ENCODE results near the gene LMOD3.

Gene LMOD3

GRCh38 chr3:69085833-69086722, 36.3 kb downstream of the LMOD3 start:
- Histone ChIP-seq H3K4me3 (ENCODE audit: low read length in 2 of 2) (peak overlapping the region; percentile 77 to 86), H3K9ac (ENCODE audit: low read depth in 1 of 2, low read length in 2 of 2) (peak overlapping the region; percentile 87 to 91), H3K36me3 (ENCODE audit: control insufficient read depth in 2 of 2, insufficient read depth in 2 of 2, low read length in 2 of 2) (peaks cover 0 to 4% of the 10 kb centered on the region in 2 donors), H3K27ac (ENCODE audit: low read depth in 2 of 2, low read length in 2 of 2) (peak overlapping the region; percentile 92 to 95), H3K4me1 (ENCODE audit: control insufficient read depth in 2 of 2, insufficient read depth in 2 of 2, low read length in 2 of 2) (peaks cover 37 to 48% of the 10 kb centered on the region in 2 donors), H3K27me3 (ENCODE audit: control insufficient read depth in 2 of 2, insufficient read depth in 2 of 2, low read length in 2 of 2) (no peaks in the 10 kb centered on the region), H3K9me3 (ENCODE audit: control insufficient read depth in 2 of 2, low read length in 2 of 2) (no peaks in the 10 kb centered on the region)

- Histone ChIP-seq H3K36me3 (ENCODE audit: control insufficient read depth in 2 of 2, insufficient read depth in 2 of 2, low read length in 2 of 2) (peaks cover 0 to 4% of the 10 kb centered on the region in 2 donors), H3K4me3 (ENCODE audit: low read length in 2 of 2) (peak overlapping the region; percentile 77 to 86), H3K9me3 (ENCODE audit: control insufficient read depth in 2 of 2, low read length in 2 of 2) (no peaks in the 10 kb centered on the region), H3K27me3 (ENCODE audit: control insufficient read depth in 2 of 2, insufficient read depth in 2 of 2, low read length in 2 of 2) (no peaks in the 10 kb centered on the region), H3K9ac (ENCODE audit: low read depth in 1 of 2, low read length in 2 of 2) (peak overlapping the region; percentile 87 to 91), H3K27ac (ENCODE audit: low read depth in 2 of 2, low read length in 2 of 2) (peak overlapping the region; percentile 92 to 95), H3K4me1 (ENCODE audit: control insufficient read depth in 2 of 2, insufficient read depth in 2 of 2, low read length in 2 of 2) (peaks cover 41 to 48% of the 10 kb centered on the region in 2 donors)
Observed at GRCh38 chr3:69085168-69085832, 37.1 kb downstream of the LMOD3 start.

- peak within 1 kb of the TSS; percentile 92 to 95 for H3K27ac ChIP-seq (ENCODE audit: low read depth in 2 of 2, low read length in 2 of 2)
- H3K4me3 ChIP-seq (ENCODE audit: low read length in 2 of 2): peak within 1 kb of the TSS; percentile 77 to 86
- H3K36me3 ChIP-seq (ENCODE audit: control insufficient read depth in 2 of 2, insufficient read depth in 2 of 2, low read length in 2 of 2): peaks cover 0 to 4% of the 10 kb centered on the region in 2 donors
- no peaks in the 10 kb centered on the region for H3K9me3 ChIP-seq (ENCODE audit: control insufficient read depth in 2 of 2, low read length in 2 of 2)
- H3K9ac ChIP-seq (ENCODE audit: low read depth in 1 of 2, low read length in 2 of 2): peak within 1 kb of the TSS; percentile 87 to 91
- H3K27me3 ChIP-seq (ENCODE audit: control insufficient read depth in 2 of 2, insufficient read depth in 2 of 2, low read length in 2 of 2): no peaks in the 10 kb centered on the region
- H3K4me1 ChIP-seq (ENCODE audit: control insufficient read depth in 2 of 2, insufficient read depth in 2 of 2, low read length in 2 of 2): peaks cover 37 to 43% of the 10 kb centered on the region in 2 donors
Observed at GRCh38 chr3:69084326-69085167, 37.8 kb downstream of the LMOD3 start, which contains the start of gene ARL6IP5. Gene ARL6IP5, plus strand, starts transcription at chr3:69084937. Its CDS starts 111 bp downstream, at chr3:69085048.

- peaks cover 33 to 35% of the 10 kb centered on the region in 2 donors for H3K4me1 ChIP-seq (ENCODE audit: control insufficient read depth in 2 of 2, insufficient read depth in 2 of 2, low read length in 2 of 2)
- H3K4me3 ChIP-seq (ENCODE audit: low read length in 2 of 2): no peak overlapping the region
- no peaks in the 10 kb centered on the region for H3K27me3 ChIP-seq (ENCODE audit: control insufficient read depth in 2 of 2, insufficient read depth in 2 of 2, low read length in 2 of 2)
- H3K9ac ChIP-seq (ENCODE audit: low read depth in 1 of 2, low read length in 2 of 2): no peak overlapping the region
- H3K27ac ChIP-seq (ENCODE audit: low read depth in 2 of 2, low read length in 2 of 2): peak overlapping the region in 1 of 2 donors; percentile 45
- H3K9me3 ChIP-seq (ENCODE audit: control insufficient read depth in 2 of 2, low read length in 2 of 2): no peaks in the 10 kb centered on the region
- H3K36me3 ChIP-seq (ENCODE audit: control insufficient read depth in 2 of 2, insufficient read depth in 2 of 2, low read length in 2 of 2): no peaks in the 10 kb centered on the region
Observed at GRCh38 chr3:69082805-69083204, 39.6 kb downstream of the LMOD3 start.

GRCh38 chr3:69082361-69082760, 40.0 kb downstream of the LMOD3 start:
- no peak overlapping the region for H3K9ac ChIP-seq (ENCODE audit: low read depth in 1 of 2, low read length in 2 of 2)
- peak overlapping the region in 1 of 2 donors; percentile 45 for H3K27ac ChIP-seq (ENCODE audit: low read depth in 2 of 2, low read length in 2 of 2)
- H3K4me3 ChIP-seq (ENCODE audit: low read length in 2 of 2): no peak overlapping the region
- H3K36me3 ChIP-seq (ENCODE audit: control insufficient read depth in 2 of 2, insufficient read depth in 2 of 2, low read length in 2 of 2): no peaks in the 10 kb centered on the region
- peaks cover 28 to 31% of the 10 kb centered on the region in 2 donors for H3K4me1 ChIP-seq (ENCODE audit: control insufficient read depth in 2 of 2, insufficient read depth in 2 of 2, low read length in 2 of 2)
- H3K27me3 ChIP-seq (ENCODE audit: control insufficient read depth in 2 of 2, insufficient read depth in 2 of 2, low read length in 2 of 2): no peaks in the 10 kb centered on the region
- H3K9me3 ChIP-seq (ENCODE audit: control insufficient read depth in 2 of 2, low read length in 2 of 2): no peaks in the 10 kb centered on the region

- H3K27me3 ChIP-seq (ENCODE audit: control insufficient read depth in 2 of 2, insufficient read depth in 2 of 2, low read length in 2 of 2): no peaks in the 10 kb centered on the region
- no peaks in the 10 kb centered on the region for H3K36me3 ChIP-seq (ENCODE audit: control insufficient read depth in 2 of 2, insufficient read depth in 2 of 2, low read length in 2 of 2)
- H3K4me3 ChIP-seq (ENCODE audit: low read length in 2 of 2): no peak overlapping the region
- H3K27ac ChIP-seq (ENCODE audit: low read depth in 2 of 2, low read length in 2 of 2): peak overlapping the region in 1 of 2 donors; percentile 32
- no peaks in the 10 kb centered on the region for H3K9me3 ChIP-seq (ENCODE audit: control insufficient read depth in 2 of 2, low read length in 2 of 2)
- peaks cover 22 to 26% of the 10 kb centered on the region in 2 donors for H3K4me1 ChIP-seq (ENCODE audit: control insufficient read depth in 2 of 2, insufficient read depth in 2 of 2, low read length in 2 of 2)
- no peak overlapping the region for H3K9ac ChIP-seq (ENCODE audit: low read depth in 1 of 2, low read length in 2 of 2)
Observed at GRCh38 chr3:69081583-69082262, 40.7 kb downstream of the LMOD3 start.

GRCh38 chr3:69080233-69080920, 42.0 kb downstream of the LMOD3 start, which contains the start of gene UBA3:
Gene UBA3, minus strand, starts transcription at chr3:69080365. Its CDS starts 12 bp downstream, at chr3:69080353.
- Histone ChIP-seq H3K4me1 (ENCODE audit: control insufficient read depth in 2 of 2, insufficient read depth in 2 of 2, low read length in 2 of 2) (peaks cover 16 to 26% of the 10 kb centered on the region in 2 donors), H3K9ac (ENCODE audit: low read depth in 1 of 2, low read length in 2 of 2) (peak within 1 kb of the TSS; percentile 61 to 77), H3K4me3 (ENCODE audit: low read length in 2 of 2) (peak within 1 kb of the TSS; percentile 77 to 81), H3K27ac (ENCODE audit: low read depth in 2 of 2, low read length in 2 of 2) (peak within 1 kb of the TSS in 1 of 2 donors; percentile 45), H3K9me3 (ENCODE audit: control insufficient read depth in 2 of 2, low read length in 2 of 2) (no peaks in the 10 kb centered on the region), H3K27me3 (ENCODE audit: control insufficient read depth in 2 of 2, insufficient read depth in 2 of 2, low read length in 2 of 2) (no peaks in the 10 kb centered on the region), H3K36me3 (ENCODE audit: control insufficient read depth in 2 of 2, insufficient read depth in 2 of 2, low read length in 2 of 2) (no peaks in the 10 kb centered on the region)

GRCh38 chr3:69079269-69080159, 42.9 kb downstream of the LMOD3 start:
- H3K4me3 ChIP-seq (ENCODE audit: low read length in 2 of 2): peak overlapping the region; percentile 77 to 81
- no peaks in the 10 kb centered on the region for H3K9me3 ChIP-seq (ENCODE audit: control insufficient read depth in 2 of 2, low read length in 2 of 2)
- no peaks in the 10 kb centered on the region for H3K36me3 ChIP-seq (ENCODE audit: control insufficient read depth in 2 of 2, insufficient read depth in 2 of 2, low read length in 2 of 2)
- peak overlapping the region in 1 of 2 donors; percentile 45 for H3K27ac ChIP-seq (ENCODE audit: low read depth in 2 of 2, low read length in 2 of 2)
- H3K9ac ChIP-seq (ENCODE audit: low read depth in 1 of 2, low read length in 2 of 2): peak overlapping the region; percentile 48 to 77
- H3K4me1 ChIP-seq (ENCODE audit: control insufficient read depth in 2 of 2, insufficient read depth in 2 of 2, low read length in 2 of 2): peaks cover 15 to 24% of the 10 kb centered on the region in 2 donors
- H3K27me3 ChIP-seq (ENCODE audit: control insufficient read depth in 2 of 2, insufficient read depth in 2 of 2, low read length in 2 of 2): no peaks in the 10 kb centered on the region

Measured in mucosa of rectum (tissue), 2 donors.